Activated CD8-positive, alpha-beta memory T cell treated with anti-CD3 and anti-CD28 coated beads, Interleukin-2, amount 10 ng/mL, durations not matched to agents 7 days and 5 days (primary cell): ENCODE results near the gene AASDH. TPM values are rescaled to one million over a fixed set of nuclear protein-coding genes. Genes with fewer than 3 reads are reported as not detected.

ENCODE experiments used
- ATAC-seq: fragments of 150-1000 bp; cut with Tn5 transposase; one replicate; pipeline ENCODE4 v1.10.0; 2021; ENCODE audit warnings: moderate library complexity
- CTCF ChIA-PET: fragments of 350-600 bp; sonication (Branson Sonifier 250); formaldehyde crosslinking; loops from one replicate; lab custom pipeline; 2021; ENCODE audit warnings: antibody characterized with exemption; lab: Charles Lee
- DNase-seq: peaks from one replicate; pipeline ENCODE4 v3.0.0-alpha.2; 2020
- H3K27ac Mint-ChIP-seq: one replicate; pipeline ENCODE4 v1.8.0; 2021; ENCODE audit warnings: mild to moderate bottlenecking, mixed read lengths
- H3K27me3 Mint-ChIP-seq: one replicate; pipeline ENCODE4 v1.8.0; 2021; ENCODE audit warnings: mixed read lengths
- H3K36me3 Mint-ChIP-seq: one replicate; pipeline ENCODE4 v1.8.0; 2021; ENCODE audit warnings: mild to moderate bottlenecking, mixed read lengths
- H3K4me1 Mint-ChIP-seq: one replicate; pipeline ENCODE4 v1.8.0; 2021; ENCODE audit warnings: mixed read lengths
- H3K4me3 Mint-ChIP-seq: one replicate; pipeline ENCODE4 v1.8.0; 2021; ENCODE audit warnings: mild to moderate bottlenecking, moderate library complexity, mixed read lengths
- H3K9me3 Mint-ChIP-seq: one replicate; pipeline ENCODE4 v1.8.0; 2022; ENCODE audit warnings: low read depth, mixed read lengths
- total RNA-seq, 2 experiments: library from RNA; stranded (reverse); gene quantifications; one replicate each; pipeline ENCODE4 v1.2.3, GENCODE V29; 2021

AASDH gene, protein sequence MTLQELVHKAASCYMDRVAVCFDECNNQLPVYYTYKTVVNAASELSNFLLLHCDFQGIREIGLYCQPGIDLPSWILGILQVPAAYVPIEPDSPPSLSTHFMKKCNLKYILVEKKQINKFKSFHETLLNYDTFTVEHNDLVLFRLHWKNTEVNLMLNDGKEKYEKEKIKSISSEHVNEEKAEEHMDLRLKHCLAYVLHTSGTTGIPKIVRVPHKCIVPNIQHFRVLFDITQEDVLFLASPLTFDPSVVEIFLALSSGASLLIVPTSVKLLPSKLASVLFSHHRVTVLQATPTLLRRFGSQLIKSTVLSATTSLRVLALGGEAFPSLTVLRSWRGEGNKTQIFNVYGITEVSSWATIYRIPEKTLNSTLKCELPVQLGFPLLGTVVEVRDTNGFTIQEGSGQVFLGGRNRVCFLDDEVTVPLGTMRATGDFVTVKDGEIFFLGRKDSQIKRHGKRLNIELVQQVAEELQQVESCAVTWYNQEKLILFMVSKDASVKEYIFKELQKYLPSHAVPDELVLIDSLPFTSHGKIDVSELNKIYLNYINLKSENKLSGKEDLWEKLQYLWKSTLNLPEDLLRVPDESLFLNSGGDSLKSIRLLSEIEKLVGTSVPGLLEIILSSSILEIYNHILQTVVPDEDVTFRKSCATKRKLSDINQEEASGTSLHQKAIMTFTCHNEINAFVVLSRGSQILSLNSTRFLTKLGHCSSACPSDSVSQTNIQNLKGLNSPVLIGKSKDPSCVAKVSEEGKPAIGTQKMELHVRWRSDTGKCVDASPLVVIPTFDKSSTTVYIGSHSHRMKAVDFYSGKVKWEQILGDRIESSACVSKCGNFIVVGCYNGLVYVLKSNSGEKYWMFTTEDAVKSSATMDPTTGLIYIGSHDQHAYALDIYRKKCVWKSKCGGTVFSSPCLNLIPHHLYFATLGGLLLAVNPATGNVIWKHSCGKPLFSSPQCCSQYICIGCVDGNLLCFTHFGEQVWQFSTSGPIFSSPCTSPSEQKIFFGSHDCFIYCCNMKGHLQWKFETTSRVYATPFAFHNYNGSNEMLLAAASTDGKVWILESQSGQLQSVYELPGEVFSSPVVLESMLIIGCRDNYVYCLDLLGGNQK
- 10 to 100 TPM in 1 of 2 experiments, 1 to 10 TPM in 1; 9.4 to 11.8 TPM for total RNA-seq

GRCh38 chr4:56387023-56388001 lies at the start of gene AASDH:
Gene AASDH, minus strand, starts transcription at chr4:56387491. Its CDS starts 3,192 bp downstream, at chr4:56384299.
- peak within 1 kb of the TSS; percentile 100 for H3K27ac Mint-ChIP-seq
- no peaks in the 10 kb centered on the region for H3K27me3 Mint-ChIP-seq
- H3K4me1 Mint-ChIP-seq, result peaks cover 42% of the 10 kb centered on the region
- H3K4me3 Mint-ChIP-seq, result peak within 1 kb of the TSS; percentile 99
- CTCF ChIA-PET, result interaction anchor here (0.8 to 3.2 kb wide), 10 partner anchors 8 to 590 kb away, joined by 3 to 13 read pairs (median 4); partner anchors contain the start of genes CEP135, NOA1, PAICS and PPAT
- H3K36me3 Mint-ChIP-seq, result peaks cover 9% of the 10 kb centered on the region
- peak; percentile 93 for ATAC-seq
- peak; percentile 97 for DNase-seq
- no peaks in the 10 kb centered on the region for H3K9me3 Mint-ChIP-seq

- CTCF ChIA-PET, result interaction anchor here (0.6 to 4.6 kb wide), 15 partner anchors 10 to 543 kb away, joined by 3 to 41 read pairs (median 4); partner anchors contain the start of genes AASDH, NOA1 and POLR2B
- Mint-ChIP-seq H3K27ac (peak within 1 kb of the TSS; percentile 99), H3K4me1 (peaks cover 54% of the 10 kb centered on the region), H3K4me3 (peak within 1 kb of the TSS; percentile 99), H3K36me3 (peaks cover 27% of the 10 kb centered on the region), H3K9me3 (no peaks in the 10 kb centered on the region), H3K27me3 (no peaks in the 10 kb centered on the region)
- ATAC-seq (peak; percentile 83), DNase-seq (peak; percentile 99)
These were observed 48.0 kb upstream of the AASDH start, which contains the start of gene PPAT for GRCh38 chr4:56435140-56435926. Gene PPAT, minus strand, starts transcription at chr4:56435615. Its CDS starts 138 bp downstream, at chr4:56435477.

DNA sequence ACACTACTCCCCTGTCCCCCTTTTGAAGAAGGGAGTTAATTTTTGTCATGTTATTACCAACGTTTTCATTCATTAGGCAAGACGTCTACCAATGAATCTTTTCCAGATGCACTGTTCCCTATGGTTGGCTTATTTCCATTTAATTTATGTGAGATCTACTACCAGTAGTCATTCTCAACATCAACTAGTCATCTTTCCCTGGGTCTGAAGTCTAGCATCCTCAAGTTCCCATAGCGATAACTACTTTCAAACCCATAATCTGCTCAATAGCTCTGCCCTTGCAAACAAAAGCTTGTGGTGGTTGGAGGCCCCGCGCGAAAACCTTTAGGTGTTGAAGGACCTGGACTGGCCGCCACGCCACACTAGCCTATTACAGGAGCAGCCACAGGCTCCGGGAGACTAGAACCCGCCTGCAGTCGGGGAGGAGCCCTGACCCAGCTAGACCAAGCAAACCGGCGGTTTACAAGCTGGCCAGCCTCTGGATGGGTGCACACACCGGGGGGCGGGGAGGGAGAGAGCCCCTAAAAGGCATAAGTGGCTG lies 47.4 kb upstream of the AASDH start:
- peaks cover 24% of the 10 kb centered on the region for H3K36me3 Mint-ChIP-seq
- H3K4me3 Mint-ChIP-seq, result peak overlapping the region; percentile 99
- H3K27me3 Mint-ChIP-seq, result no peaks in the 10 kb centered on the region
- peak overlapping the region; percentile 99 for H3K27ac Mint-ChIP-seq
- peaks cover 53% of the 10 kb centered on the region for H3K4me1 Mint-ChIP-seq
- peak; percentile 1 for ATAC-seq
- CTCF ChIA-PET, result interaction anchor here (0.6 to 4.6 kb wide), 6 partner anchors 11 to 434 kb away, joined by 3 to 41 read pairs (median 8); no protein-coding TSS in a partner anchor
- H3K9me3 Mint-ChIP-seq, result no peaks in the 10 kb centered on the region
- peak; percentile 74 for DNase-seq

- DNase-seq (no peak), ATAC-seq (no peak)
- Mint-ChIP-seq H3K36me3 (peaks cover 18% of the 10 kb centered on the region), H3K27me3 (no peaks in the 10 kb centered on the region), H3K4me1 (peaks cover 46% of the 10 kb centered on the region), H3K9me3 (no peaks in the 10 kb centered on the region), H3K27ac (no peak overlapping the region), H3K4me3 (peak overlapping the region; percentile 99)
- CTCF ChIA-PET, result no interaction called here
These were observed 46.0 kb upstream of the AASDH start for GRCh38 chr4:56433280-56433679.

DNA sequence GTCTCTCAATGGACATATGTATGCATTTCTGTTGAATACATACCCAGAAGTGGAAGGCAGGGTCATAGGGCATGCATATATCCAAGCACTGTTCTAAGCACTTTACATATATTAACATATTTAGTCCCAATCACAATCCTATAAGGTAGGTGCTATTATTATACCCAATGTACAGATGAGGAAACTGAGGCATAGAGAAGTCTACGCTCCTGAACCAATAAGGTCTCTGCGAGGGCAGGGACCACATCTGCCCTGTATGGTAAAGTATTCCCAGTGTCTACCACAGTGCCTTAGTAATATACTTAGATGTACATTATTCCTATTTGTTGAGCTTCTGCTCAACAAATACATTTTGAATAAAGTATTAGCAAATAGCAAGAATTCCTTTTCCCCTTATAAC lies 42.9 kb upstream of the AASDH start:
- CTCF ChIA-PET, result interaction anchor here (1.3 kb wide), 1 partner anchor 10 kb away, joined by 3 read pairs; no protein-coding TSS in a partner anchor
- no peak for ATAC-seq
- Mint-ChIP-seq H3K4me3 (no peak overlapping the region), H3K27me3 (no peaks in the 10 kb centered on the region), H3K27ac (no peak overlapping the region), H3K9me3 (no peaks in the 10 kb centered on the region), H3K4me1 (peaks cover 58% of the 10 kb centered on the region), H3K36me3 (peaks cover 19% of the 10 kb centered on the region)
- no peak for DNase-seq

DNA sequence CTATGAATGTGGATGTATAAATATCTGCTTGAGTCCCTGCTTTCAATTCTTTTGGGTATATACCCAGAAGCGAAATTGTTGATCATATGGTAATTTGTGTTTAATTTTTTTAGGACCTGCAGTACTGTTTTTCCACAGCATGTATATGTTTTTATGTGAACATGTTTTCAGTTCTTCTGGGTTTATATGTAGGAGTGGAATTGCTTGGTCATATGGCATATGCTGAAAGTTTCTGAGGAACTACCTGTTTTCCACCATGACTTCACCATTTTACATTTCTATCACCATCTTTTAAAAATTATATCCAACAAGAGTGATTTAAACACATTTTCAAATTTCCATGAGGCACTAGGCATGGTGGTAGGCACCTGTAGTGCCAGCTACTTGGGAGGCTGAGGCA lies 39.9 kb upstream of the AASDH start:
- Mint-ChIP-seq H3K9me3 (no peaks in the 10 kb centered on the region), H3K27me3 (no peaks in the 10 kb centered on the region), H3K27ac (no peak overlapping the region), H3K4me3 (no peak overlapping the region), H3K4me1 (peaks cover 47% of the 10 kb centered on the region), H3K36me3 (peaks cover 16% of the 10 kb centered on the region)
- DNase-seq (no peak), ATAC-seq (no peak)
- CTCF ChIA-PET, result no interaction called here

- Mint-ChIP-seq H3K4me1 (peaks cover 39% of the 10 kb centered on the region), H3K27me3 (no peaks in the 10 kb centered on the region), H3K27ac (no peak overlapping the region), H3K4me3 (no peak overlapping the region), H3K36me3 (peaks cover 12% of the 10 kb centered on the region), H3K9me3 (no peaks in the 10 kb centered on the region)
- DNase-seq (no peak), ATAC-seq (no peak)
- CTCF ChIA-PET, result interaction anchor here (1.1 to 4.7 kb wide), 3 partner anchors 10 to 377 kb away, joined by 3 to 41 read pairs (median 5); partner anchors contain the start of genes PAICS and PPAT
These were observed 39.0 kb upstream of the AASDH start for GRCh38 chr4:56426273-56426672.

DNA sequence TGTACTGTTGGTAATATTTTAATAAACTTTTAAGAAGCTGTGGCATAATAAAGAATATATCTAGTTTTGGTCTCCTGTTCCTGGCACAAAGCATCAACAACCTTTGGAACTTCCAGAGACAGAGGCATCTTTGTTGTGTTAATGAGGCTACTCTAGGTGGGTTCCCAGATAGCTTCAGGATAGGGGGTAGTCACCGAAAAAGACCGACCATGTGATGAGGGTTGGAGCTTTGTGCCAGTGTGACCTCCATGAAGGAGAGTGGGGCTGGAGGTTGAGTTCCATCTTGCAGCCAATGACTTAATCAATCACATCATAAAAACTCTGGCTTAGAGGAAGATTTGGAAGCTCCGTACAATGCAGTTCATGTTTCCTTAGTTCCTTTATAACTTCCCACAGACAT lies 38.2 kb upstream of the AASDH start:
- no peak overlapping the region for H3K27ac Mint-ChIP-seq
- ATAC-seq, result no peak
- CTCF ChIA-PET, result interaction anchor here (0.7 to 4.7 kb wide), 7 partner anchors 10 to 411 kb away, joined by 3 to 41 read pairs (median 5); partner anchors contain the start of genes PAICS and PPAT
- peaks cover 10% of the 10 kb centered on the region for H3K36me3 Mint-ChIP-seq
- no peak overlapping the region for H3K4me3 Mint-ChIP-seq
- peaks cover 35% of the 10 kb centered on the region for H3K4me1 Mint-ChIP-seq
- no peaks in the 10 kb centered on the region for H3K9me3 Mint-ChIP-seq
- H3K27me3 Mint-ChIP-seq, result no peaks in the 10 kb centered on the region
- no peak for DNase-seq

GRCh38 chr4:56424697-56425514 lies 37.6 kb upstream of the AASDH start:
- DNase-seq (no peak), ATAC-seq (no peak)
- Mint-ChIP-seq H3K27ac (no peak overlapping the region), H3K4me1 (peaks cover 29% of the 10 kb centered on the region), H3K27me3 (no peaks in the 10 kb centered on the region), H3K9me3 (no peaks in the 10 kb centered on the region), H3K36me3 (peaks cover 9% of the 10 kb centered on the region), H3K4me3 (no peak overlapping the region)
- CTCF ChIA-PET, result interaction anchor here (0.7 to 4.7 kb wide), 10 partner anchors 11 to 412 kb away, joined by 3 to 41 read pairs (median 5); partner anchors contain the start of genes AASDH, PAICS and PPAT

- no peaks in the 10 kb centered on the region for H3K9me3 Mint-ChIP-seq
These were observed 36.9 kb upstream of the AASDH start for GRCh38 chr4:56424176-56424575.

More at GRCh38 chr4:56424176-56424575, 36.9 kb upstream of the AASDH start:
- Mint-ChIP-seq H3K27me3 (no peaks in the 10 kb centered on the region), H3K4me1 (peaks cover 24% of the 10 kb centered on the region), H3K27ac (no peak overlapping the region), H3K4me3 (no peak overlapping the region), H3K36me3 (peaks cover 9% of the 10 kb centered on the region)
- DNase-seq, result no peak
- CTCF ChIA-PET, result interaction anchor here (0.7 to 4.7 kb wide), 11 partner anchors 12 to 475 kb away, joined by 3 to 41 read pairs (median 5); partner anchors contain the start of genes AASDH, CEP135, PAICS and PPAT
- no peak for ATAC-seq
